Esophagus muscularis mucosa (tissue), 3 donors: ENCODE measurements around the gene PSAT1.

Source experiments
- CTCF ChIP-seq, 3 experiments: fragments of 200-600 bp in 2 of 3; fragments of 450-650 bp in 1 of 3; sonication (generic) in 2 of 3; IDR thresholded peaks; one replicate each; pipeline ENCODE4 v1.5.1; 2017 to 2019; ENCODE audit warnings: antibody characterized with exemption in 3 of 3, mild to moderate bottlenecking in 2 of 3, moderate library complexity in 1 of 3
- POLR2A ChIP-seq: fragments of 450-650 bp; IDR thresholded peaks from one replicate; pipeline ENCODE4 v1.6.1; 2017; ENCODE audit warnings: antibody characterized with exemption, moderate library complexity, mild to moderate bottlenecking, low read depth

DNA sequence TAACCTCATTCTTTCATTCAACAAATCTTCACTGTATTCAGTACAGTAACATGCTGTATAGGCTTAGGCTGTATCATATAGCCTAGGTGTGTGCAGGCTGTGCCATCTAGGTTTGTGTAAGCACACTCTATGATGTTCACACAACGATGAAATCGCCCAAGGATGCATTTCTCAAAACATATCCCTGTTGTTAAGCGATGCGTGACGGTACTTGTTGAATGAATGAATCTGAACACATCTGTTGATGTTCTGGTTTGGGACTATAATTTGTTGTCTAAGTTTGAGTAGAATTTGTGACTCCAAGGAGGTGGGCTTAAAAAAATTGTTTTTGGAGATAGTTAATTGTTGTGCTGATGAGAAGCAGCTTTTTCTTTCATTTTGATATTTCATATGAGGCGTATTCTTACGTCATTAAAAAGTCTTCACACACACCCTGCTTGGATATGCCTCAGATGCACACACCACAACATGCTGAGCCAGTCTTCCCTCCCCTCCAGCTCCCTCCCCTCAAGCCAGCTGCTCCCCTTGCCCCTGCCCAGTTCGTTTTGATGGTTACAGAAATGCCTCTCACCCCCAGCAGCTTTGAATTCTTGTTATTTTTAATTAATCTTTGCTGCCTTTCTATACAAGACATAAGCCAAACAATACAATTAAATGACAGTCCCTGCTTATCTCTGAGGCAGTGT lies 5.5 kb upstream of the PSAT1 start:
- no peak for TF ChIP-seq CTCF (IDR thresholded peaks at IDR 0.05)
- no peak for TF ChIP-seq POLR2A
